Stimulated activated CD8-positive, alpha-beta memory T cell treated with anti-CD3 and anti-CD28 coated beads, Interleukin-4, amount 100 ng/mL, for 24 hours (primary cell): ENCODE results near the gene IPO11.

Source experiments
- DNase-seq: peaks from one replicate; pipeline ENCODE4 v3.0.0-alpha.2; 2020; ENCODE audit warnings: low read depth

IPO11 gene

GRCh38 chr5:62412549-62413329, at the start of gene IPO11:
Gene IPO11 (plus strand): TSS chr5:62412763. CDS start chr5:62437280, 24,517 bp downstream.
- peak; percentile 98 for DNase-seq

GRCh38 chr5:62369039-62369438, 43.5 kb upstream of the IPO11 start:
- no peak for DNase-seq

- DNase-seq, result no peak
Measured at GRCh38 chr5:62371409-62371808, 41.2 kb upstream of the IPO11 start.

- DNase-seq, result no peak
Measured at GRCh38 chr5:62372600-62372999, 40.0 kb upstream of the IPO11 start.

- DNase-seq, result no peak
Measured at GRCh38 chr5:62373382-62373781, 39.2 kb upstream of the IPO11 start.

- no peak for DNase-seq
Measured at GRCh38 chr5:62374090-62374489, 38.5 kb upstream of the IPO11 start.

GRCh38 chr5:62375627-62376026, 36.9 kb upstream of the IPO11 start:
- DNase-seq, result no peak

- no peak for DNase-seq
Measured at GRCh38 chr5:62376064-62376463, 36.5 kb upstream of the IPO11 start.

- DNase-seq, result no peak
Measured at GRCh38 chr5:62385131-62385530, 27.4 kb upstream of the IPO11 start.

GRCh38 chr5:62385816-62386400, 26.7 kb upstream of the IPO11 start:
- no peak for DNase-seq

- no peak for DNase-seq
Measured at GRCh38 chr5:62386824-62387223, 25.7 kb upstream of the IPO11 start.

- DNase-seq, result no peak
Measured at GRCh38 chr5:62395210-62395950, 17.2 kb upstream of the IPO11 start.

- peak; percentile 86 for DNase-seq
Measured at GRCh38 chr5:62403411-62404250, 8.9 kb upstream of the IPO11 start, which contains the start of gene DIMT1. Gene DIMT1 (minus strand): TSS chr5:62403905. CDS start chr5:62403772, 133 bp downstream.

- DNase-seq, result no peak
Measured at GRCh38 chr5:62413711-62414110, 1.1 kb downstream of the IPO11 start.

GRCh38 chr5:62418462-62419076, 6.0 kb downstream of the IPO11 start:
- no peak for DNase-seq

GRCh38 chr5:62419609-62420008, 7.0 kb downstream of the IPO11 start:
- no peak for DNase-seq

- DNase-seq, result no peak
Measured at GRCh38 chr5:62421414-62421813, 8.9 kb downstream of the IPO11 start.

- DNase-seq, result no peak
Measured at GRCh38 chr5:62424763-62425162, 12.2 kb downstream of the IPO11 start.

- no peak for DNase-seq
Measured at GRCh38 chr5:62431735-62432620, 19.4 kb downstream of the IPO11 start.

- no peak for DNase-seq
Measured at GRCh38 chr5:62432621-62433064, 20.1 kb downstream of the IPO11 start.
